Testis (tissue), 3 donors: ENCODE measurements around the gene KIAA0232. TPM values are rescaled to one million over a fixed set of nuclear protein-coding genes. Genes with fewer than 3 reads are reported as not detected.
"Not testable (repeated sequence)": the region's sequence is repeated elsewhere in the genome, so short reads cannot be mapped to it uniquely, and the experiment has no call there.

Experiments used
- DNase-seq: peaks from one replicate; pipeline ENCODE4 v3.0.0-alpha.2; 2019
- H3K27ac ChIP-seq, 2 donors: fragments of 200-600 bp; sonication (generic); one replicate each; pipeline ENCODE4 v1.5.1; 2019
- H3K27me3 ChIP-seq: fragments of 200-600 bp; sonication (generic); one replicate; pipeline ENCODE4 v1.5.1; 2019
- H3K36me3 ChIP-seq: fragments of 200-600 bp; sonication (generic); one replicate; pipeline ENCODE4 v1.5.1; 2017; ENCODE audit warnings: low read depth; ENCODE audit errors: missing control alignments
- H3K4me1 ChIP-seq: fragments of 200-600 bp; sonication (generic); one replicate; pipeline ENCODE4 v1.5.1; 2019
- H3K4me3 ChIP-seq, 2 donors: fragments of 200-600 bp; sonication (generic); one replicate each; pipeline ENCODE4 v1.5.1; 2017 to 2019
- H3K9me3 ChIP-seq: fragments of 200-600 bp; sonication (generic); one replicate; pipeline ENCODE4 v1.5.1; 2017
- CTCF ChIP-seq, 3 experiments: fragments of 450-650 bp in 2 of 3; fragments of 200-600 bp in 1 of 3; sonication (generic) in 1 of 3; IDR thresholded peaks; one replicate each; pipeline ENCODE4 v1.5.1; 2016 to 2019; ENCODE audit warnings: antibody characterized with exemption in 3 of 3, mild to moderate bottlenecking in 2 of 3, moderate library complexity in 1 of 3
- POLR2A ChIP-seq: fragments of 450-650 bp; IDR thresholded peaks from one replicate; pipeline ENCODE4 v1.6.1; 2017; ENCODE audit warnings: antibody characterized with exemption, mild to moderate bottlenecking, moderate library complexity
- WGBS, 2 donors: methylation state at CpG; one replicate each; pipeline ENCODE4 v1.1.5; 2018; 5-methylcytosine and 5-hydroxymethylcytosine counted together
- intact Hi-C: fragments of 100-400 bp; cut with DNase I; formaldehyde crosslinking; loops from one replicate; pipeline ENCODE4 v1.15.1; 2023; ENCODE audit warnings: low total_unique reads
- polyA plus RNA-seq: library from polyadenylated mRNA; stranded (reverse); fragments of 350-450 nt; fragmentation: Illumina TruSeq; extraction: RNeasy Lipid Tissue Mini Kit (QIAGEN cat#74804); gene quantifications from one replicate; pipeline ENCODE4 v1.2.3, GENCODE V29; 2014; ENCODE audit warnings: low read depth, low replicate concordance; ENCODE audit not compliant: insufficient read depth
- total RNA-seq, 2 donors: library from RNA; depleted of rRNA; stranded (reverse); fragments of >200 nt; gene quantifications; one replicate each; pipeline ENCODE4 v1.2.3, GENCODE V29; 2016

Gene KIAA0232
- total and polyA plus RNA-seq, 3 donors from 2014 or later = 22.7 to 48.0 (median 47.9) TPM

- WGBS, 2 donors = 97 to 99% methylated on average over 8 of the region's 8 CpGs
- H3K9me3 ChIP-seq = no peaks in the 10 kb centered on the region
- DNase-seq = no peak
- H3K4me1 ChIP-seq = no peaks in the 10 kb centered on the region
- H3K36me3 ChIP-seq = no peaks in the 10 kb centered on the region
- TF ChIP-seq POLR2A (no peak), CTCF (IDR thresholded peaks at IDR 0.05) (no peak)
- H3K4me3 ChIP-seq = no peak overlapping the region
- H3K27me3 ChIP-seq = no peaks in the 10 kb centered on the region
- intact Hi-C loops = no loop called here
- no peak overlapping the region for H3K27ac ChIP-seq
These were observed 13.3 kb downstream of the KIAA0232 start for GRCh38 chr4:6795821-6796220.

GRCh38 chr4:6797368-6797767 lies 14.8 kb downstream of the KIAA0232 start:
- H3K4me3 ChIP-seq, H3K27me3 ChIP-seq, intact Hi-C loops, H3K36me3 ChIP-seq, DNase-seq, H3K9me3 ChIP-seq, H3K4me1 ChIP-seq, H3K27ac ChIP-seq: not testable (repeated sequence)
- WGBS, 2 donors = 96 to 98% methylated on average over 4 of the region's 4 CpGs

- Histone ChIP-seq H3K27ac (no peak overlapping the region), H3K36me3 (no peaks in the 10 kb centered on the region), H3K27me3 (no peaks in the 10 kb centered on the region), H3K4me1 (no peaks in the 10 kb centered on the region), H3K4me3 (no peak overlapping the region), H3K9me3 (no peaks in the 10 kb centered on the region)
- no peak for TF ChIP-seq CTCF (IDR thresholded peaks at IDR 0.05)
- TF ChIP-seq POLR2A = no peak
- 76 to 77% methylated on average over 3 of the region's 3 CpGs for WGBS, 2 donors
- intact Hi-C loops = no loop called here
- DNase-seq = no peak
These were observed 16.6 kb downstream of the KIAA0232 start for GRCh38 chr4:6799091-6799490.

GRCh38 chr4:6802025-6802424 lies 19.5 kb downstream of the KIAA0232 start:
- 85 to 91% methylated on average over 8 of the region's 8 CpGs for WGBS, 2 donors
- no peaks in the 10 kb centered on the region for H3K27me3 ChIP-seq
- no peaks in the 10 kb centered on the region for H3K9me3 ChIP-seq
- no peak overlapping the region for H3K27ac ChIP-seq
- no peaks in the 10 kb centered on the region for H3K36me3 ChIP-seq
- H3K4me3 ChIP-seq = no peak overlapping the region
- intact Hi-C loops = no loop called here
- no peaks in the 10 kb centered on the region for H3K4me1 ChIP-seq
- no peak for DNase-seq
- TF ChIP-seq CTCF (IDR thresholded peaks at IDR 0.05) = no peak
- no peak for TF ChIP-seq POLR2A

GRCh38 chr4:6802626-6803025 lies 20.1 kb downstream of the KIAA0232 start:
- Histone ChIP-seq H3K4me1 (peaks cover 2% of the 10 kb centered on the region), H3K27me3 (no peaks in the 10 kb centered on the region), H3K4me3 (no peak overlapping the region), H3K9me3 (no peaks in the 10 kb centered on the region), H3K36me3 (no peaks in the 10 kb centered on the region), H3K27ac (no peak overlapping the region)
- DNase-seq = no peak
- TF ChIP-seq POLR2A = no peak
- no peak for TF ChIP-seq CTCF (IDR thresholded peaks at IDR 0.05)
- 94 to 97% methylated on average over 2 of the region's 2 CpGs for WGBS, 2 donors
- intact Hi-C loops = no loop called here
